ENCODE measurements around the gene NSMCE1. TPM values are rescaled to one million over a fixed set of nuclear protein-coding genes. Genes with fewer than 3 reads are reported as not detected.
"Not testable (repeated sequence)": the region's sequence is repeated elsewhere in the genome, so short reads cannot be mapped to it uniquely, and the experiment has no call there.

NSMCE1 gene
- total RNA-seq, 4 donors from 2014 or later = 6.2 to 90.8 (median 27.2) TPM

DNA sequence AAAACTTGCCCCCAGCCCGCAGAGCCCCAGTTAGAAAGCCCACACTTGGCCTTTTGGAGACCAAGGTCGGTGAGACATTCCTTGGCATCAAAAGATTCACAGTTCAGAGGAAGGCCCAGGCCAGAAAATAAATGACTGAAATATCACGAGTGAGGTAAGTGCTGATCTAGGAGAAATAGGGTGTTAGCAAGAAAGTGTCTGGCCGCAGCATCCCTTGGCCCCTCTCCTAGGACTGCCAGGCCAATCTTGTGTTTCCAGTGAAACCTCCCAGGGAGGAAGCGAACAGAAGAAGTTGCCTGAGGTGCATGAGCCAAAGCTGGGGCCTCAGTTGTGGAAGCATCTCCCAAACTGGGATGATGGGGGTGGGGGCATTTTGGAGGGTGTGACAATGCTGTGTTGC lies 22.5 kb upstream of the NSMCE1 start:
- TF ChIP-seq, protein P1, sequence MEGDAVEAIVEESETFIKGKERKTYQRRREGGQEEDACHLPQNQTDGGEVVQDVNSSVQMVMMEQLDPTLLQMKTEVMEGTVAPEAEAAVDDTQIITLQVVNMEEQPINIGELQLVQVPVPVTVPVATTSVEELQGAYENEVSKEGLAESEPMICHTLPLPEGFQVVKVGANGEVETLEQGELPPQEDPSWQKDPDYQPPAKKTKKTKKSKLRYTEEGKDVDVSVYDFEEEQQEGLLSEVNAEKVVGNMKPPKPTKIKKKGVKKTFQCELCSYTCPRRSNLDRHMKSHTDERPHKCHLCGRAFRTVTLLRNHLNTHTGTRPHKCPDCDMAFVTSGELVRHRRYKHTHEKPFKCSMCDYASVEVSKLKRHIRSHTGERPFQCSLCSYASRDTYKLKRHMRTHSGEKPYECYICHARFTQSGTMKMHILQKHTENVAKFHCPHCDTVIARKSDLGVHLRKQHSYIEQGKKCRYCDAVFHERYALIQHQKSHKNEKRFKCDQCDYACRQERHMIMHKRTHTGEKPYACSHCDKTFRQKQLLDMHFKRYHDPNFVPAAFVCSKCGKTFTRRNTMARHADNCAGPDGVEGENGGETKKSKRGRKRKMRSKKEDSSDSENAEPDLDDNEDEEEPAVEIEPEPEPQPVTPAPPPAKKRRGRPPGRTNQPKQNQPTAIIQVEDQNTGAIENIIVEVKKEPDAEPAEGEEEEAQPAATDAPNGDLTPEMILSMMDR (IDR thresholded peaks at IDR 0.05) = no peak
- no peak for TF ChIP-seq POLR2A (IDR thresholded peaks at IDR 0.05)
- no peak for TF ChIP-seq EP300 (IDR thresholded peaks at IDR 0.05; ENCODE audit: low read depth)
- no peak for TF ChIP-seq POLR2AphosphoS5 (IDR thresholded peaks at IDR 0.05)
- intact Hi-C loops (cut with DNase I; ENCODE audit: low total_unique reads) (no loop called here), in situ Hi-C loops (cut with MboI; ENCODE audit: low pct_ligation_motif_present in 1 of 4, low pct_unique_long_range_greater_than_20kb in 1 of 4, low sequenced_read_pairs in 3 of 4) (no loop called here)
- Histone ChIP-seq H3K4me3 (no peak overlapping the region), H3K36me3 (no peaks in the 10 kb centered on the region), H3K4me1 (no peaks in the 10 kb centered on the region), H3K27me3 (no peaks in the 10 kb centered on the region), H3K27ac (no peak overlapping the region), H3K9me3 (no peaks in the 10 kb centered on the region)
- 71 to 81% methylated on average over 3 to 5 of the region's 5 CpGs for WGBS, 2 donors (ENCODE audit: low coverage in 1 of 2)
- no peak for DNase-seq

DNA sequence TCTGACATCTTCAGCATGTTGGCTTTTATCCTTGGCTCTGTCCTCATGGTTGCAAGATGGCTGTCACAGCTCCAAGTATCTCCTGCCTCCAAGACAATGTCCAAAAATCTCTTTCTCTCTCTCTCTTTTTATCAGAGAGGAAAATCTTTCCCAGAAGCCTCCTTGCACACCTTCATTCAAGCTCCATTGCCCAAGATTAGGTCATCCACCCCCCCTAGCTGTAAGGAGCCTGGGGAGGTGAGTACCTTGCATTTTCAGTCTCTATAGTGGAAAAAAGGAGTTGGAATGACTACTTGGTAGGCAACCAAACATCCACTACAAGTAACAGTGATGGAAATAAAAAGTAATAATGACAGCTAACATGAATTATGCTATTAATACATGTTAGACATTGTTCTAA lies 22.0 kb upstream of the NSMCE1 start:
- Histone ChIP-seq H3K4me3 (no peak overlapping the region), H3K36me3 (no peaks in the 10 kb centered on the region), H3K27ac (no peak overlapping the region), H3K4me1 (no peaks in the 10 kb centered on the region), H3K9me3 (no peaks in the 10 kb centered on the region), H3K27me3 (no peaks in the 10 kb centered on the region)
- DNase-seq = no peak
- intact Hi-C loops (cut with DNase I; ENCODE audit: low total_unique reads) (no loop called here), in situ Hi-C loops (cut with MboI; ENCODE audit: low pct_ligation_motif_present in 1 of 4, low pct_unique_long_range_greater_than_20kb in 1 of 4, low sequenced_read_pairs in 3 of 4) (no loop called here)
- TF ChIP-seq EP300 (IDR thresholded peaks at IDR 0.05; ENCODE audit: low read depth) (no peak), POLR2AphosphoS5 (IDR thresholded peaks at IDR 0.05) (no peak), POLR2A (IDR thresholded peaks at IDR 0.05) (no peak)
- TF ChIP-seq, protein P1 (IDR thresholded peaks at IDR 0.05) = no peak

DNA sequence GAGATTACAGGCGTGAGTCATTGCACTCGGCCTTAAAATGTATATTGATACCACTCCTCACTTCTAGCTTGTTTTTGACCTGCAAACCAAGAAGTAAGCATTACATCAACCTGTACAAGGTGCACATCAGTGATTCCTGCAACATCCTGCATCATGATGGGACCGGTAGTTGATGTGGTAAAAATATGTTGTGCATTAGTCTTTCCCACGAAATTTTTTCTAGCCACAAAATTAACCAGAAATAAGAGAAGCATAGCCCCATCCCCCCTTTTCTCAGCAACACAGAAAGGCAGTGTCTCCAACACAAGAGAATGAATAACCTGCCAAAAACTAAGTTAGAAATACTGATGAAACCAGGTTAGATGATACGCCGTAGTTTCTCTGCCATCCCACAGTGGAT lies 21.1 kb upstream of the NSMCE1 start:
- DNase-seq = no peak
- WGBS, 2 donors (ENCODE audit: low coverage in 1 of 2) = 78 to 85% methylated on average over 5 to 6 of the region's 6 CpGs
- in situ Hi-C loops (cut with MboI; ENCODE audit: low pct_ligation_motif_present in 1 of 4, low pct_unique_long_range_greater_than_20kb in 1 of 4, low sequenced_read_pairs in 3 of 4) (no loop called here), intact Hi-C loops (cut with DNase I; ENCODE audit: low total_unique reads) (no loop called here)
- H3K36me3 ChIP-seq = no peaks in the 10 kb centered on the region
- TF ChIP-seq, protein P1 (IDR thresholded peaks at IDR 0.05) = no peak
- TF ChIP-seq POLR2A (IDR thresholded peaks at IDR 0.05) (no peak), EP300 (IDR thresholded peaks at IDR 0.05; ENCODE audit: low read depth) (no peak), POLR2AphosphoS5 (IDR thresholded peaks at IDR 0.05) (no peak)
- no peak overlapping the region for H3K4me3 ChIP-seq
- no peaks in the 10 kb centered on the region for H3K4me1 ChIP-seq
- no peaks in the 10 kb centered on the region for H3K27me3 ChIP-seq
- H3K27ac ChIP-seq = no peak overlapping the region
- no peaks in the 10 kb centered on the region for H3K9me3 ChIP-seq

DNA sequence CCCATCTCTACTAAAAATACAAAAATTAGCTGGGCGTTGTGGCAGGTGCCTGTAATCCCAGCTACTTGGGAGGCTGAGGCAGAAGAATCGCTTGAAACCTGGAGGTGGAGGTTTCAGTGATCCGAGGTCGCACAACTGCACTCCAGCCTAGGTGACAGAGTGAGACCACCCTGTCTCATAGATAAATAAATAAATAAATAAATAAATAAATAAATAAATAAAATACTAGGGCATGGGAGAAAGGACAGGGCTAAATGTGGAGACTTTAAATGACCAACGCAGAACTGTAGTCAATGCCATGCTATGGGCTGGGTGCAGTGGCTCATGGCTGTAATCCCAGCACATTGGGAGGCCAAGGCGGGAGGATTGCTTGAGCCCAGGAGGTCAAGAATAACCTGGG lies 19.7 kb upstream of the NSMCE1 start:
- H3K4me1 ChIP-seq; H3K27me3 ChIP-seq; H3K36me3 ChIP-seq; H3K9me3 ChIP-seq; H3K27ac ChIP-seq; intact Hi-C loops (cut with DNase I; ENCODE audit: low total_unique reads); in situ Hi-C loops (cut with MboI; ENCODE audit: low pct_ligation_motif_present in 1 of 4, low pct_unique_long_range_greater_than_20kb in 1 of 4, low sequenced_read_pairs in 3 of 4); DNase-seq; H3K4me3 ChIP-seq: not testable (repeated sequence)
- WGBS, 2 donors (ENCODE audit: low coverage in 1 of 2) = 72 to 87% methylated on average over 6 of the region's 6 CpGs

DNA sequence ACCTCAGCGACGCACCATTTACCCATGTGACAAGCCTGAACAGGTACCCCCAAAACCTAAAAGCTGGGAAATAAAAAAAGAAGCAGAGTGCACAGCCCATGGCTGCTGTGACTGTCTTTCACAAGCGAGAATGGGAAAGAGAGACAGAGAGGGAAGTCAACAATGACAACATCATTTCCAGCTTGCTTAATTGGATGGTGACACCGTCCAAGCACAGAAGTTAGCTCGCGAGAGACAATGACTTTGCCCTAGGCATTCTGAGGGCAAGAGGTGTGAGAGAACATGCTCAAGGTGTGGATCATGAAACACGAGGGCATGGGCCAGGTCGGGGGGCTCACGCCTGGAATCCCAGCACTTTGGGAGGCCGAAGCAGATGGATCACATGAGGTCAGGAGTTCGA lies 19.3 kb upstream of the NSMCE1 start:
- in situ Hi-C loops (cut with MboI; ENCODE audit: low pct_ligation_motif_present in 1 of 4, low pct_unique_long_range_greater_than_20kb in 1 of 4, low sequenced_read_pairs in 3 of 4) = no loop called here
- DNase-seq = no peak
- Histone ChIP-seq H3K4me1 (no peaks in the 10 kb centered on the region), H3K27me3 (no peaks in the 10 kb centered on the region), H3K4me3 (no peak overlapping the region), H3K36me3 (no peaks in the 10 kb centered on the region), H3K27ac (no peak overlapping the region), H3K9me3 (no peaks in the 10 kb centered on the region)
- intact Hi-C loops (cut with DNase I; ENCODE audit: low total_unique reads) = no loop called here
- 95 to 100% methylated on average over 2 to 11 of the region's 11 CpGs for WGBS, 2 donors (ENCODE audit: low coverage in 1 of 2)
- TF ChIP-seq POLR2AphosphoS5 (IDR thresholded peaks at IDR 0.05) (no peak), POLR2A (IDR thresholded peaks at IDR 0.05) (no peak)

All from transverse colon (tissue), 4 donors.